HG03558 (cell line): ENCODE results near the gene RABGAP1L.
"Not testable (repeated sequence)": the region's sequence is repeated elsewhere in the genome, so short reads cannot be mapped to it uniquely, and the experiment has no call there.

Experiments used
- ATAC-seq: cut with Tn5 transposase; IDR thresholded peaks from one replicate; pipeline ENCODE4 v1.9.1; 2021; ENCODE audit warnings: moderate number of reproducible peaks; ENCODE audit not compliant: unreplicated experiment; ENCODE audit errors: extremely low read depth

Gene RABGAP1L

GRCh38 chr1:174225499-174226204, 66.3 kb downstream of the RABGAP1L start:
- ATAC-seq: no peak

DNA sequence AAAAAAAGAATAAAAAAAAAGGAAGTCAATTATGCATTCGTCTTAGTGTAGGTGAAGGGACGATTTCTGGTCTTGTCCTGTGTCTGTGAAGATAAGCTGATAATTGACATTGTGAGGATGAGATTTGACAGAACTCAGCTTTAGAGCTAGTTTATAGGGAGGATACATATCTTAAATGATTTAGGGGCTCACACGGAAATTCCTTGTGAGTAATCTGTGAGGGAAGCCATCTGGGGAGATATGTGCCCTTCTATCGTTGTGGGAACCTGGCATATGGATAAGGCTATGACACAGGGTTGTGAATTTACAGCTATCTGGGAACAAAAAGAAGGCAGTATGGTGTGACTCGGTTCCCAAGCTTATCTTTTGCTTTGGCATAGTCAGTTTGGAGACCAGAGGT, 71.1 kb downstream of the RABGAP1L start:
- ATAC-seq: no peak

GRCh38 chr1:174232761-174233160, 73.4 kb downstream of the RABGAP1L start:
- no peak for ATAC-seq

- not testable (repeated sequence) for ATAC-seq
Observed at GRCh38 chr1:174238845-174239501, 79.7 kb downstream of the RABGAP1L start.

GRCh38 chr1:174239541-174239940, 80.2 kb downstream of the RABGAP1L start:
- no peak for ATAC-seq

DNA sequence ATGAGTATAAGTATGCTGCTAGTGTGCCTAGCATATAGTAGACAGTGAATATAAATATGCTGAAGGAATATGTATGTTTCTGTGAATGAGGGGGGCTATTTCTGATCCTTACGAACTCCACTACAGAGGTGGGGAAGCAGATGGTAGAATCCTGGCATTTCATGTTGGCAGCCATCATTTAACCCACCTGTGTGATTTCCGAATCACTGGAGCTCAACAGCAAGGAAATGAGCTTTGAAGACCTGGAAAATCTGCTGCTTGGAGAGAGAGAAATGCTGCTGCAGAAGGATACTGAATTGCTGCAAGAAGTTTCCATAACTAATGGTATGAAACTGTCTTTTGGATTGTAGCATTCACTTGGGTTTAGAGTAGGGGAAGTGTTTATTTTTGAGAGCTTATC, 83.5 kb downstream of the RABGAP1L start:
- no peak for ATAC-seq

- no peak for ATAC-seq
Observed at GRCh38 chr1:174243451-174244000, 84.2 kb downstream of the RABGAP1L start.

DNA sequence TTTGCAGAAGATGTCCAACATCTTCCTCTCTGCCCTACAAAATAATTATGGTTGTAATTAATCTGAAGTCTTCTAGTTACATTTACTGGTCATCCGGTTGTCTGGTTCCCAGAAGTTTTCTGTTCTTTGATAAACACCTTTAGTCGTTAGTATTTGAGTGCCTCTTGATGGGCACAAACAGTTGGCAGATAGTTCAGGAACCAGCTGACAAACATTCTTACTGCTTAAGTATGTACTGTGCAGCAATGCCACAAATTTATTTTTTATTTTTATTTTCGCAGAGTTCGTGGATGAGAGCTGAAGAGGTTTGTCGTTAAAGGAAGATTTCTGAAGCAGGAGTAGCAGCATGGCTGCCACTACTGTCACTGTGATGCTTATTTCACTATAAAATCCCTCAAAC, 84.7 kb downstream of the RABGAP1L start:
- ATAC-seq: no peak

DNA sequence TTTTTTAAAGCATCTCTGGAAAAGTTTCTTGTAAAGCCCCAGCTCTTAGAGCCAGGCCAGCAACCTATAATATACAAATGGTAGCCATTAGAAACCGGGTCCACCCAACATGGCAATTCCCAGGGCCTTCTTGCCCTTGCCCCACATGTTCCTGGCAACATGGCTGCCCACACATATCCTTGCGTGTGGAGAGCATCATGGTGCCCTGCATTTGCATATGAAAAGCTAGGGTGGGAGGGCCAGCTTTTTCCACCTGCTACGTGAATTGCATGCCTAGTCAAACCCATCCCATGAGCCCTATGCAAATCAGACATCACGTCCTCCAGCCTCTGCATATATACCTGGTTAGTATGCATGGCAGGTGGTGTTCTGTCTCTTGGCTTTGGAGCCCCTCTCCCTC, 88.2 kb downstream of the RABGAP1L start:
- ATAC-seq: no peak

DNA sequence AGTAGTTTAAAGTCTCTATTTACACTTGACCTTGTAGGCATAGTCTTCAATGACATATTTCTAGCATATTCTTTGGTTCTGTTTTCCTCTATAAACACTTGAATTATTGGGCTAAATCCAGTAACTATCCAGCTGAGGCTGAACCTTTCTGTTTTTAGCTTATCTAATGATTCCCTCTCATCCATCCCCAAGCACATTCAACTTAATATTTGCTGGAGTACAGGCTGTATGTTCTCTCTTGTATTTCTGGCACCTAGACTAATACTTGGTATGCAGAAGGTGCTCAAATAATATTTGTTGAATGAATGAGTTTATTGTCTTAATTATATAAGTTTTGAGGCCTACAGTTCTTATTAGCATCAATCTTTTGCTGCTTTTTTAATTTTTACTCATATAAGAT, 88.7 kb downstream of the RABGAP1L start:
- ATAC-seq: no peak

- ATAC-seq: not testable (repeated sequence)
Observed at GRCh38 chr1:174256386-174256785, 97.1 kb downstream of the RABGAP1L start.

- ATAC-seq: no peak
Observed at GRCh38 chr1:174258148-174258550, 98.8 kb downstream of the RABGAP1L start.

GRCh38 chr1:174262349-174263241, 103.3 kb downstream of the RABGAP1L start:
- no peak for ATAC-seq

DNA sequence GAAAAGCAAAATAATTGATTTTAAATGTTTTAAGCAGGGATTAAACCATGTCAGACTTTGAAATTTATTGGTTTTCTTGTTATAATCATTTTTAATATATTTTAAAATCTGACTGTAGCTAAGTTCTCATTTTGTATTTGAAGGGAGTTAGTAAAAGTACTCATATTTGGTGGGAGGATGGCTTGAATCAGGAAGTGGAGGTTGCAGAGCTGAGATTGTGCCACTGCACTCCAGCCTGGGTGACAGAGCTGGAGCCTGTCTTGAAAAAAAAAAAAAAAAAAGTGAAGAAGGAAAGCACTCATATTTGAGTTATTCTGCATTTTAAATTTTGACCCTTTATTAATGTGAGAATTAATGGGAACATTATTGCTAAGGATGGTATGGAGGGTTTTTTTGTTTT, 106.0 kb downstream of the RABGAP1L start:
- ATAC-seq: no peak

GRCh38 chr1:174266476-174266875, 107.2 kb downstream of the RABGAP1L start:
- ATAC-seq: no peak

DNA sequence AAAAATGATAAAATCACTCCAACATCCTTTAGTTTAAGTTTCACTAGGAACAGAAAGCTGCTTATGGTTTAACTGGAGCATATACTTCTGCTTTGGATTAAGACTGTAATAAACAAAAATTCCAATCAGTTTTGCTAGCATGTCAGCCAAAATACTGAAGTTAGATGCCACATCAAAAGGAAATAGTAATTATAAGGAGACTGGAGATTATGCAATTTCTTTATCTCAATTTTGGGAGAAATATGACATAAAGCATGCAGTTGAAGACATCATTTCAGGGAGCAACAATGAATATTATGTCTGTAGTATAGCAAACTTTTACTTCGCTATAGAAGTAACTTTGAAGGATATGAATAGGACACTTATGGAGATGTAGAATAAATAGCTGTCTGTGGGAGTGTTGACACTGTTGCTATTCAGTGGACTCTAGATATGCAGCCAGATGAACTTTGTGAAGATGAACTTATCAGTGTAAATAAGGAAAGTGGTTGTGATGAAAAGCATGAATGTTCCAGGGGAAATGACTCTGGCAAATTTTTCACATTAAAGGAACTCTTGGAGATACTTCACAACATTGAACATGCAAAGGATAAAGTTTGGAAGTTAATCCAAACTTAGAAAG, 107.8 kb downstream of the RABGAP1L start:
- no peak for ATAC-seq

DNA sequence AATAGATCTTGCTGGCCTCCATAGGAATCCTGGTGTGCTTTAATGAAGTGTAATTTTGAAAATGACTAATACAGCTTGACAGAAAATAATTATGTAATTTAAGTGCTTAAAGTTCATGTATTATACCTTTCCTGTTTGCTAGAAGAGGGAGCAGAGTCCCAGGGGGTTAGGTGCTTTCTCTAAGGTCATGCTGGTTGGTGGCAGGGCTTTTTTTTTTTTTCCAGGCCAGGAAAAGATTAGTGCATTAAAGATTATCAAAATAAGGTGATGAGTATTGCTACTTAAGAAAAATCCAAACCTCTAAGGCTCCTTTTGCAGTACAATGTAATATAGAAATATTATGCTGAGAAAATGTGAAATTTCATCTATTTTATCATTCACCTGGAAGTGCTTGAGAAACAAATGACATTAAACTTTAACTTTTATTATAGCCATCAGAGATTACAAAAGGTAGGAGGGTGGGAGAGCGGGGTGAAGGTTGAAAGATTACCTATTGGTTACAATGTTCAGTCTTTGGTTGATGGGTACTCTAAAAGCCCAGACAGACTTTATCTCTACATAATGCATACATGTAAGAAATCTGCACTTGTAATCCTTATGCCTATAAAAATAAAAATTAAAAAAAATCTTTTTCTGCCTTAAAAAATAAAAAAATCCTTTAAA, 110.8 kb downstream of the RABGAP1L start:
- no peak for ATAC-seq

- ATAC-seq: no peak
Observed at GRCh38 chr1:174273190-174273589, 113.9 kb downstream of the RABGAP1L start.

DNA sequence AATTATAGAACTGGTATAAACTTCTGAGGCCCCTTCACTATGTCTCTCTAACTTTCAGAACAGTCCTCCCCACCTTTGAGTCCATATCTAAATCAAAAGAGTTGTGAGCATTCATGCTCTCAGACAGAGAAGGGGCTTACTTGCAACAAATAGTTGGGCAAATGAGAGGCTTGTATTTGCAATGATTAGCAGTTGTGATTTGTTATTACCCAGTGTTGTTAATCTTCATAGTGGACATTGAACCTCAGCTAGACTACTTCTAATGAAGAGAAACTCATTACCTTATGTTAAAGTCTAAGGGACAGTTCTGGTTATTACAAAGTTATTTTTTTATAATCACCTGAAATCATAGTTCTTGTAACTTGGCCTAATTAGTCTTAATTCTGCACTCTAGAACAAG, 114.5 kb downstream of the RABGAP1L start:
- no peak for ATAC-seq

GRCh38 chr1:174274452-174274851, 115.1 kb downstream of the RABGAP1L start:
- no peak for ATAC-seq
